Fibroblast of skin of scalp (primary cell): ENCODE measurements around the gene SLC24A3.
A peak's percentile ranks its signal among the peaks of the same experiment; 100 is the strongest.

ENCODE experiments used
- DNase-seq: peaks from one replicate; pipeline ENCODE4 v3.0.0-alpha.2; 2013

Gene SLC24A3

GRCh38 chr20:19392344-19393130 lies 180.1 kb downstream of the SLC24A3 start:
- DNase-seq = no peak

GRCh38 chr20:19396460-19397081 lies 184.1 kb downstream of the SLC24A3 start:
- DNase-seq = no peak

- DNase-seq = no peak
Observed at GRCh38 chr20:19397226-19397625, 184.8 kb downstream of the SLC24A3 start.

- DNase-seq = no peak
Observed at GRCh38 chr20:19397666-19398065, 185.2 kb downstream of the SLC24A3 start.

GRCh38 chr20:19401096-19401495 lies 188.7 kb downstream of the SLC24A3 start:
- no peak for DNase-seq

GRCh38 chr20:19403549-19403948 lies 191.1 kb downstream of the SLC24A3 start:
- DNase-seq = no peak

GRCh38 chr20:19404826-19405225 lies 192.4 kb downstream of the SLC24A3 start:
- DNase-seq = peak; percentile 30

GRCh38 chr20:19405958-19406357 lies 193.5 kb downstream of the SLC24A3 start:
- DNase-seq = no peak

- DNase-seq = no peak
Observed at GRCh38 chr20:19406381-19406780, 193.9 kb downstream of the SLC24A3 start.

GRCh38 chr20:19407196-19407595 lies 194.8 kb downstream of the SLC24A3 start:
- DNase-seq = no peak

- no peak for DNase-seq
Observed at GRCh38 chr20:19407736-19408135, 195.3 kb downstream of the SLC24A3 start.

GRCh38 chr20:19408971-19409370 lies 196.5 kb downstream of the SLC24A3 start:
- DNase-seq = peak; percentile 30

- no peak for DNase-seq
Observed at GRCh38 chr20:19411811-19412210, 199.4 kb downstream of the SLC24A3 start.

- DNase-seq = no peak
Observed at GRCh38 chr20:19412254-19412653, 199.8 kb downstream of the SLC24A3 start.

GRCh38 chr20:19414600-19414999 lies 202.2 kb downstream of the SLC24A3 start:
- DNase-seq = no peak

GRCh38 chr20:19415786-19416185 lies 203.3 kb downstream of the SLC24A3 start:
- DNase-seq = no peak

- no peak for DNase-seq
Observed at GRCh38 chr20:19416627-19417026, 204.2 kb downstream of the SLC24A3 start.

- DNase-seq = no peak
Observed at GRCh38 chr20:19419396-19419795, 207.0 kb downstream of the SLC24A3 start.

- no peak for DNase-seq
Observed at GRCh38 chr20:19423097-19423899, 210.9 kb downstream of the SLC24A3 start.

- no peak for DNase-seq
Observed at GRCh38 chr20:19423900-19424620, 211.6 kb downstream of the SLC24A3 start.

- no peak for DNase-seq
Observed at GRCh38 chr20:19426356-19426755, 213.9 kb downstream of the SLC24A3 start.

GRCh38 chr20:19427480-19427879 lies 215.0 kb downstream of the SLC24A3 start:
- no peak for DNase-seq

GRCh38 chr20:19427913-19428312 lies 215.5 kb downstream of the SLC24A3 start:
- no peak for DNase-seq
